GM10266 (cell line): ENCODE results near the gene ZC2HC1C.
"Not testable (repeated sequence)": the region's sequence is repeated elsewhere in the genome, so short reads cannot be mapped to it uniquely, and the experiment has no call there.

ENCODE experiments used
- DNase-seq: peaks from one replicate; pipeline ENCODE4 v3.0.0; 2012; ENCODE audit errors: extremely low spot score
- CTCF ChIP-seq: IDR thresholded peaks from 2 replicates; pipeline ENCODE4 v1.5.1; 2012; ENCODE audit warnings: mild to moderate bottlenecking, low read depth; ENCODE audit not compliant: control insufficient read depth, insufficient read depth; ENCODE audit errors: missing control alignments

Gene ZC2HC1C

GRCh38 chr14:75067212-75067611, 2.2 kb upstream of the ZC2HC1C start:
- no peak for TF ChIP-seq CTCF
- DNase-seq, result no peak

- DNase-seq, result not testable (repeated sequence)
Observed at GRCh38 chr14:75067765-75068164, 1.7 kb upstream of the ZC2HC1C start.

- no peak for TF ChIP-seq CTCF
- DNase-seq, result no peak
Observed at GRCh38 chr14:75068294-75069120, 934 bp upstream of the ZC2HC1C start.

- no peak for DNase-seq
- TF ChIP-seq CTCF, result no peak
Observed at GRCh38 chr14:75069811-75070145, 337 bp downstream of the ZC2HC1C start.

- TF ChIP-seq CTCF, result no peak
- no peak for DNase-seq
Observed at GRCh38 chr14:75070383-75070782, 942 bp downstream of the ZC2HC1C start.

GRCh38 chr14:75077794-75078193, 8.4 kb downstream of the ZC2HC1C start:
- DNase-seq, result no peak
- no peak for TF ChIP-seq CTCF

- DNase-seq, result no peak
- no peak for TF ChIP-seq CTCF
Observed at GRCh38 chr14:75079521-75079920, 10.1 kb downstream of the ZC2HC1C start.
